ENCODE results near the gene FAM174B. TPM values are rescaled to one million over a fixed set of nuclear protein-coding genes. Genes with fewer than 3 reads are reported as not detected.

FAM174B gene
- total RNA-seq (2022; extraction: Qiagen RNA extraction): 6.3 to 9.6 TPM (median 7.3 TPM) in 5 replicates

DNA sequence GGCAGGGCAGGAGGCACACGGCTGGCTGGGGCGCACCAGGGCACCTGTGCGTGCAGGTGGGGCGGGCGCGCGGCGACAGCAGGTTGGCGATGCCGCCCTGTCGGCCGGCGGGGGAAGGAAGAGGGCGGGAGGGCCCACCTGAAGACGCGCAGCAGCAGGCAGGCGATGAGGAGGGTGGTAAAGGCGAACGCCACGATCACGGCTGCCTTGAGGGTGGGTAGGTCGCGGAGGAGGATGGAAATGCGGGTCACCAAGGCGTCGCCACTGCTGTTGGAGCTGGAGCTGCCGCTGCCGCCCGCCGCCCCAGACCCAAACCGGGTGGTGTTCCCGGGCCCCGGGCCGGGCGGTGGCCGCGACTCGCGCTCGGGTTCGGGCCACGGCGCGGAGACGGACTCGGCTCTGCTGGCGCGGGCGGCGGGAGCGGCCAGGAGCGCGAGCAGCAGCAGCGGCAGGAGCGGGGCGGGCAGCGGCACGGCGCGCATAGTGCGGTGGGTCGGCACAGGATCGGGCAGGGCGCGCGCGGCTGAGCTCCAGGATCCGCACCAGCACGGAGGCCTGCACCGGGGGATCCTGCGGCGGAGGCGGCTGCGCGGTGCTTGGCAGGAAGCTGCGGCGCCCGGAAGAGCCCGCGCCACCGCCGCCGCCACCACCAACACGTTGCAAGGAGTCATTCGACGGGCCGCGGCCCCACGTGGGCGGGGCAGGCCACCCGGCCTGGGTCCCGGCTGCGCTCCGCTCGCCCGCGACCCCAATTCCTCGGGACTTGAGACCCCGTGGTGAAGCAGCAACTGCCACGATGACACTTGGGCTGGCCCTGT is at the start of gene FAM174B:
TSS of gene FAM174B (minus strand) at position 598 of the 818 bp plus-strand sequence.

Other genes with a start within 250 kb of the FAM174B start
- gene CHD2, start 244.5 kb upstream of the FAM174B start, total RNA-seq (2022; extraction: Qiagen RNA extraction): 23.7 to 31.8 TPM (median 28.5 TPM) in 5 replicates